Ectodermal cell (in vitro differentiated cells): ENCODE data around the gene TRIM24.

Source experiments
- H3K27ac ChIP-seq: 2 replicates; pipeline ENCODE4 v1.7.0; 2013; ENCODE audit warnings: mild to moderate bottlenecking, low read depth, low read length; ENCODE audit not compliant: insufficient read depth, poor library complexity, severe bottlenecking
- H3K27me3 ChIP-seq: 2 replicates; pipeline ENCODE4 v1.7.0; 2013; ENCODE audit warnings: mild to moderate bottlenecking, low read length; ENCODE audit not compliant: insufficient read depth, control insufficient read depth, poor library complexity, severe bottlenecking
- H3K36me3 ChIP-seq: one replicate; pipeline ENCODE4 v1.7.0; 2013; ENCODE audit warnings: low read length; ENCODE audit not compliant: control insufficient read depth, insufficient read depth
- H3K4me1 ChIP-seq: one replicate; pipeline ENCODE4 v1.7.0; 2013; ENCODE audit warnings: low read length; ENCODE audit not compliant: control insufficient read depth, insufficient read depth
- H3K4me3 ChIP-seq: 2 replicates; pipeline ENCODE4 v1.7.0; 2013; ENCODE audit warnings: low read depth, low read length, control low read depth; ENCODE audit not compliant: insufficient read depth
- H3K9me3 ChIP-seq: 2 replicates; pipeline ENCODE4 v1.7.0; 2013; ENCODE audit warnings: mild to moderate bottlenecking, low read length, moderate library complexity; ENCODE audit not compliant: control insufficient read depth
- WGBS, 2 experiments: methylation state at CpG; one replicate each; pipeline ENCODE4 v1.1.7; 2013; ENCODE audit warnings: missing lambda C conversion rate in 2 of 2; 5-methylcytosine and 5-hydroxymethylcytosine counted together

TRIM24 gene

GRCh38 chr7:138538518-138538917 lies 78.5 kb downstream of the TRIM24 start:
- peaks cover 36% of the 10 kb centered on the region for H3K36me3 ChIP-seq
- 97 to 98% methylated on average over 2 of the region's 2 CpGs for WGBS, 2 experiments

GRCh38 chr7:138538997-138539644 lies 79.1 kb downstream of the TRIM24 start:
- Histone ChIP-seq H3K27ac (no peak overlapping the region), H3K9me3 (no peaks in the 10 kb centered on the region), H3K27me3 (no peaks in the 10 kb centered on the region), H3K36me3 (peaks cover 36% of the 10 kb centered on the region), H3K4me1 (no peaks in the 10 kb centered on the region), H3K4me3 (no peak overlapping the region)
- 96% methylated on average over 2 of the region's 2 CpGs for WGBS, 2 experiments

More at GRCh38 chr7:138538518-138538917, 78.5 kb downstream of the TRIM24 start:
- no peak overlapping the region for H3K4me3 ChIP-seq
- no peaks in the 10 kb centered on the region for H3K9me3 ChIP-seq
- H3K27me3 ChIP-seq = no peaks in the 10 kb centered on the region
- H3K4me1 ChIP-seq = no peaks in the 10 kb centered on the region
- no peak overlapping the region for H3K27ac ChIP-seq

- H3K4me1 ChIP-seq = no peaks in the 10 kb centered on the region
- H3K9me3 ChIP-seq = no peaks in the 10 kb centered on the region
- H3K36me3 ChIP-seq = peaks cover 40% of the 10 kb centered on the region
- 92 to 100% methylated on average over 2 of the region's 2 CpGs for WGBS, 2 experiments
- H3K27me3 ChIP-seq = no peaks in the 10 kb centered on the region
- no peak overlapping the region for H3K27ac ChIP-seq
- no peak overlapping the region for H3K4me3 ChIP-seq
Measured at GRCh38 chr7:138542183-138542582, 82.1 kb downstream of the TRIM24 start.

- H3K4me1 ChIP-seq = no peaks in the 10 kb centered on the region
- 87 to 92% methylated on average over 2 of the region's 2 CpGs for WGBS, 2 experiments
- H3K27me3 ChIP-seq = no peaks in the 10 kb centered on the region
- H3K27ac ChIP-seq = no peak overlapping the region
- no peak overlapping the region for H3K4me3 ChIP-seq
- peaks cover 37% of the 10 kb centered on the region for H3K36me3 ChIP-seq
- H3K9me3 ChIP-seq = no peaks in the 10 kb centered on the region
Measured at GRCh38 chr7:138543739-138544138, 83.7 kb downstream of the TRIM24 start.

GRCh38 chr7:138545123-138545522 lies 85.1 kb downstream of the TRIM24 start:
- Histone ChIP-seq H3K4me1 (no peaks in the 10 kb centered on the region), H3K9me3 (no peaks in the 10 kb centered on the region), H3K27me3 (no peaks in the 10 kb centered on the region), H3K36me3 (peaks cover 25% of the 10 kb centered on the region), H3K27ac (no peak overlapping the region), H3K4me3 (no peak overlapping the region)
- WGBS, 2 experiments = 77% methylated on average over 5 of the region's 6 CpGs

GRCh38 chr7:138546064-138546619 lies 86.1 kb downstream of the TRIM24 start:
- 94 to 97% methylated on average over 5 of the region's 5 CpGs for WGBS, 2 experiments
- Histone ChIP-seq H3K9me3 (no peaks in the 10 kb centered on the region), H3K27ac (no peak overlapping the region), H3K4me3 (no peak overlapping the region), H3K4me1 (no peaks in the 10 kb centered on the region), H3K27me3 (no peaks in the 10 kb centered on the region), H3K36me3 (peaks cover 19% of the 10 kb centered on the region)

GRCh38 chr7:138546829-138547228 lies 86.8 kb downstream of the TRIM24 start:
- Histone ChIP-seq H3K27ac (no peak overlapping the region), H3K9me3 (no peaks in the 10 kb centered on the region), H3K27me3 (no peaks in the 10 kb centered on the region), H3K4me3 (no peak overlapping the region), H3K36me3 (peaks cover 19% of the 10 kb centered on the region), H3K4me1 (no peaks in the 10 kb centered on the region)
- 96 to 100% methylated on average over 2 of the region's 2 CpGs for WGBS, 2 experiments

GRCh38 chr7:138549082-138549481 lies 89.0 kb downstream of the TRIM24 start:
- H3K27ac ChIP-seq = no peak overlapping the region
- H3K4me1 ChIP-seq = no peaks in the 10 kb centered on the region
- H3K27me3 ChIP-seq = no peaks in the 10 kb centered on the region
- whole genome bisulfite sequencing, 2 experiments = 95 to 98% methylated on average over 1 of the region's 1 CpG
- H3K4me3 ChIP-seq = no peak overlapping the region
- H3K9me3 ChIP-seq = no peaks in the 10 kb centered on the region
- peaks cover 36% of the 10 kb centered on the region for H3K36me3 ChIP-seq

GRCh38 chr7:138550337-138550736 lies 90.3 kb downstream of the TRIM24 start:
- Histone ChIP-seq H3K36me3 (peaks cover 47% of the 10 kb centered on the region), H3K9me3 (no peaks in the 10 kb centered on the region), H3K4me3 (no peak overlapping the region), H3K27me3 (no peaks in the 10 kb centered on the region), H3K4me1 (no peaks in the 10 kb centered on the region), H3K27ac (no peak overlapping the region)
- WGBS, 2 experiments = 90 to 96% methylated on average over 2 to 3 of the region's 3 CpGs

GRCh38 chr7:138551102-138551501 lies 91.0 kb downstream of the TRIM24 start:
- Histone ChIP-seq H3K36me3 (peaks cover 52% of the 10 kb centered on the region), H3K9me3 (no peaks in the 10 kb centered on the region), H3K27ac (no peak overlapping the region), H3K4me3 (no peak overlapping the region), H3K27me3 (no peaks in the 10 kb centered on the region), H3K4me1 (no peaks in the 10 kb centered on the region)
- WGBS, 2 experiments = 88 to 100% methylated on average over 2 of the region's 3 CpGs
